ENCODE measurements around the gene IDNK. TPM values are rescaled to one million over a fixed set of nuclear protein-coding genes. Genes with fewer than 3 reads are reported as not detected.

IDNK gene
- total RNA-seq, 1 experiment from 2014 or later: 3.3 TPM

DNA sequence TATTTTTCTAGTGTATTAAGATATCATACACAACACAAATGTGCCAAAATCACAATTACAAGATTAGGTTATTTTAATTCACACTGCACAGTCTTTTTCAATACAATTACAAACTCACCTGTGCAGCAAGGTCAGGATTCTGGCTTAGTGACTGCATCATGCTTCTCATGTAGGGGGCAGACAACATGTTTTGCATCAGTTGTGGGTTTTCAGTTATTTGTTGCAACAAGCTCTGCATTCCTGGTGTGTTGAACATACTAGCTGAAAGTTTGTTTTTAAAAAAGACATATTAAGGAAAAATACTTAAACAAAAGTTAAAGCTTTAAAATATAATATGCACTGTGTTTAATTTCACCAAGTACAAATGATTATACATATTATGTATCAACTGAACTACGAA, 46.1 kb downstream of the IDNK start:
- DNase-seq (ENCODE audit: low read depth, low spot score): no peak
- H3K36me3 ChIP-seq (ENCODE audit: control insufficient read depth in 1 of 2, insufficient read depth in 2 of 2, low read length in 2 of 2): peaks cover 13 to 38% of the 10 kb centered on the region in 2 experiments; a peak in 3 of 4 replicates

DNA sequence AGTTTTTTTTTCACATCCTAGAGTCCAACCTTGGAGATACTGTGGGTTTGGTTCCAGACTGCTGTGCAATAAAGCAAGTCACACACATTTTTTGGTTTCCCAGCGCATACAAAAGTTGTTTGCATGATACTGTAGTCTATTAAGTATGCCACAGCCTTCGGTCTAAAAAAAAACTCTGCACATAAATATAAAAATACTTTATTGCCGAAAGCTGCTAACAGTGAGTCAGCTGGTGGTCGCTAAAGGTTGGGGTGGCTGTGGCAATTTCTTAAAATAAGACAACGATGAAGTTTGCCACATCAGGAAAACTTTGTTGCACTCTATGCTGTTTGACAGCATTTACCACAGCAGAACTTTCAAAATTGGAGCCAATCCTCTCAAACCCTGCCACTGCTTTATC, 47.4 kb downstream of the IDNK start:
- BruUV-seq (replicated peaks): no TSS peak
- no peak overlapping the region for H3K9ac ChIP-seq (ENCODE audit: low read length)
- intact Hi-C loops (cut with micrococcal nuclease): no loop called here
- TF ChIP-seq, protein P1, sequence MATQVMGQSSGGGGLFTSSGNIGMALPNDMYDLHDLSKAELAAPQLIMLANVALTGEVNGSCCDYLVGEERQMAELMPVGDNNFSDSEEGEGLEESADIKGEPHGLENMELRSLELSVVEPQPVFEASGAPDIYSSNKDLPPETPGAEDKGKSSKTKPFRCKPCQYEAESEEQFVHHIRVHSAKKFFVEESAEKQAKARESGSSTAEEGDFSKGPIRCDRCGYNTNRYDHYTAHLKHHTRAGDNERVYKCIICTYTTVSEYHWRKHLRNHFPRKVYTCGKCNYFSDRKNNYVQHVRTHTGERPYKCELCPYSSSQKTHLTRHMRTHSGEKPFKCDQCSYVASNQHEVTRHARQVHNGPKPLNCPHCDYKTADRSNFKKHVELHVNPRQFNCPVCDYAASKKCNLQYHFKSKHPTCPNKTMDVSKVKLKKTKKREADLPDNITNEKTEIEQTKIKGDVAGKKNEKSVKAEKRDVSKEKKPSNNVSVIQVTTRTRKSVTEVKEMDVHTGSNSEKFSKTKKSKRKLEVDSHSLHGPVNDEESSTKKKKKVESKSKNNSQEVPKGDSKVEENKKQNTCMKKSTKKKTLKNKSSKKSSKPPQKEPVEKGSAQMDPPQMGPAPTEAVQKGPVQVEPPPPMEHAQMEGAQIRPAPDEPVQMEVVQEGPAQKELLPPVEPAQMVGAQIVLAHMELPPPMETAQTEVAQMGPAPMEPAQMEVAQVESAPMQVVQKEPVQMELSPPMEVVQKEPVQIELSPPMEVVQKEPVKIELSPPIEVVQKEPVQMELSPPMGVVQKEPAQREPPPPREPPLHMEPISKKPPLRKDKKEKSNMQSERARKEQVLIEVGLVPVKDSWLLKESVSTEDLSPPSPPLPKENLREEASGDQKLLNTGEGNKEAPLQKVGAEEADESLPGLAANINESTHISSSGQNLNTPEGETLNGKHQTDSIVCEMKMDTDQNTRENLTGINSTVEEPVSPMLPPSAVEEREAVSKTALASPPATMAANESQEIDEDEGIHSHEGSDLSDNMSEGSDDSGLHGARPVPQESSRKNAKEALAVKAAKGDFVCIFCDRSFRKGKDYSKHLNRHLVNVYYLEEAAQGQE (IDR thresholded peaks at IDR 0.05; ENCODE audit: low read depth): no peak
- TF ChIP-seq CBX3 (IDR thresholded peaks at IDR 0.05; ENCODE audit: low read depth) (no peak), JUND (IDR thresholded peaks at IDR 0.05) (no peak), POLR2AphosphoS5 (IDR thresholded peaks at IDR 0.05; ENCODE audit: low read depth, low read length) (no peak), RAD21 (IDR thresholded peaks at IDR 0.05; ENCODE audit: low read depth) (no peak), ZNF274 (IDR thresholded peaks at IDR 0.05; ENCODE audit: low read depth, low read length) (no peak), SIN3A (IDR thresholded peaks at IDR 0.05; ENCODE audit: low read depth) (no peak), SP1 (IDR thresholded peaks at IDR 0.05; ENCODE audit: low read depth) (no peak), EGR1 (IDR thresholded peaks at IDR 0.05; ENCODE audit: low read depth) (no peak)
- TF ChIP-seq, protein P2, sequence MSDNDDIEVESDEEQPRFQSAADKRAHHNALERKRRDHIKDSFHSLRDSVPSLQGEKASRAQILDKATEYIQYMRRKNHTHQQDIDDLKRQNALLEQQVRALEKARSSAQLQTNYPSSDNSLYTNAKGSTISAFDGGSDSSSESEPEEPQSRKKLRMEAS (IDR thresholded peaks at IDR 0.05): no peak
- no peaks in the 10 kb centered on the region for H3K27me3 ChIP-seq (ENCODE audit: insufficient read depth, low read length)
- no peak for ATAC-seq
- H3K36me3 ChIP-seq (ENCODE audit: control insufficient read depth in 1 of 2, insufficient read depth in 2 of 2, low read length in 2 of 2): peaks cover 9 to 44% of the 10 kb centered on the region in 2 experiments; a peak in 3 of 4 replicates
- H4K20me1 ChIP-seq (ENCODE audit: insufficient read depth): peaks cover 3% of the 10 kb centered on the region; the same call in 1 of the 2 replicates
- ChIA-PET POLR2A (no interaction called here), CTCF (no interaction called here), RAD21 (ENCODE audit: low non-redundant PET in 1 of 2, low total read pairs in 2 of 2, uncharacterized antibody in 2 of 2, unreplicated experiment in 2 of 2) (no interaction called here)
- H3K4me1 ChIP-seq (ENCODE audit: control insufficient read depth in 1 of 2, insufficient read depth in 2 of 2, low read length in 2 of 2): no peaks in the 10 kb centered on the region
- H3K27ac ChIP-seq (ENCODE audit: low read depth, low read length): no peak overlapping the region
- DNase-seq (ENCODE audit: low read depth, low spot score): no peak
- no peak overlapping the region for H3K4me2 ChIP-seq (ENCODE audit: low read length)
- H3K79me2 ChIP-seq (ENCODE audit: insufficient read depth, low read length): peaks cover 98% of the 10 kb centered on the region
- H2AFZ ChIP-seq (ENCODE audit: low read depth, low read length, poor library complexity, severe bottlenecking): no peak overlapping the region
- no peaks in the 10 kb centered on the region for H3K9me2 ChIP-seq (ENCODE audit: insufficient read depth)
- H3K9me3 ChIP-seq (ENCODE audit: control insufficient read depth in 1 of 2, insufficient read depth in 1 of 2, low read depth in 1 of 2, low read length in 2 of 2): no peaks in the 10 kb centered on the region
- H3K4me3 ChIP-seq (replicated peaks in 1 of 2; ENCODE audit: low read depth in 1 of 2, low read length in 2 of 2): no peak overlapping the region

More for the DNA sequence above, 46.1 kb downstream of the IDNK start:
- no peak for ATAC-seq
- CTCF ChIA-PET: no interaction called here
- POLR2A ChIA-PET: no interaction called here
- H4K20me1 ChIP-seq (ENCODE audit: insufficient read depth): peaks cover 3% of the 10 kb centered on the region; the same call in 1 of the 2 replicates
- no peaks in the 10 kb centered on the region for H3K9me2 ChIP-seq (ENCODE audit: insufficient read depth)
- no peak overlapping the region for H2AFZ ChIP-seq (ENCODE audit: low read depth, low read length, poor library complexity, severe bottlenecking)
- no peak overlapping the region for H3K27ac ChIP-seq (ENCODE audit: low read depth, low read length)
- H3K9me3 ChIP-seq (ENCODE audit: control insufficient read depth in 1 of 2, insufficient read depth in 1 of 2, low read depth in 1 of 2, low read length in 2 of 2): no peaks in the 10 kb centered on the region
- H3K4me3 ChIP-seq (replicated peaks in 1 of 2; ENCODE audit: low read depth in 1 of 2, low read length in 2 of 2): no peak overlapping the region
- H3K9ac ChIP-seq (ENCODE audit: low read length): no peak overlapping the region
- H3K79me2 ChIP-seq (ENCODE audit: insufficient read depth, low read length): peaks cover 96% of the 10 kb centered on the region
- intact Hi-C loops (cut with micrococcal nuclease): no loop called here
- RAD21 ChIA-PET (ENCODE audit: low non-redundant PET in 1 of 2, low total read pairs in 2 of 2, uncharacterized antibody in 2 of 2, unreplicated experiment in 2 of 2): no interaction called here
- BruUV-seq (replicated peaks): no TSS peak
- no peaks in the 10 kb centered on the region for H3K4me1 ChIP-seq (ENCODE audit: control insufficient read depth in 1 of 2, insufficient read depth in 2 of 2, low read length in 2 of 2)
- H3K27me3 ChIP-seq (ENCODE audit: insufficient read depth, low read length): no peaks in the 10 kb centered on the region
- no peak for TF ChIP-seq EZH2phosphoT487 (IDR thresholded peaks at IDR 0.05; ENCODE audit: borderline replicate concordance)
- H3K4me2 ChIP-seq (ENCODE audit: low read length): no peak overlapping the region

Measured in HCT116 (cell line).